Measurements from ENCODE around the gene HDAC7.
A peak's percentile ranks its signal among the peaks of the same experiment; 100 is the strongest.

The HDAC7 gene

DNA sequence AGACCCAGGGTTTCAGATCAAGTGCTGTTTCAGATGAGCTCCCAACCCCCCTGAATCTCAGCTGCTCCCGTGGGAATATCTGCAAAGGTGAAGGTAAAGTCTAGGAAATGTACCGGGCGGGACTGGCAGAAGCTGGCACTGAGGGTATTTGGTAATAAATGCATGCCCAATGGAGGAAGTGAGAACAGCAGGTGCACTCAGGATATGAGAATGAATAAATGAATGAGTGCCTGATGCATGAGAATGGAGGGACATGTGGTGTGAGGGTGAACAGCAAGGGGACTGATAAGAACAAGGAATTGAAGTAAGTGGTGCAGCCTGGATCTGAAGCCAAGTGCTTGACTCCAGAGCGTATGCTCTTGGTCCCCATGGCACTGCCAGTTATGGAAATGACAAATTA is 72.6 kb downstream of the HDAC7 start:
- no peak for DNase-seq (ENCODE audit: low read depth in 3 of 3)

DNA sequence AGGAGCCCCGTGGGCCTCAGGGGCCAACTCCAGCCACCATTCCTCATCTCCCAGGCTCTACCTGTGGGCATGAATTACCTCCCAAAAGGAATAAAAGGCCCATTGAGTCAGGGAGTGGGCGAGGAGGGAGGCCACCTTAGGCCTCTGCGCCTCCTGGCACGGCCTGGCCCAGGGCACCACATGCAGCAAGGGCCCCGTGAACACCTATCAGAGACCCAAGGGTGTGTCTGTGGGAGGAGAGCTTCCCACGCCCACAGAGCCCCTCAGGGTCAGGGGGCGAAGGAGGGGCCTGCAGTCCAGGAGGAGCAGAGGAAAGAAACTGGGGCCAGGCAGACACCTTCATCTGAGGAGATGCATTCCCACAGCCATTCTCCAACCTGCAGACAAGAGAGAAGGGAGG is 73.2 kb downstream of the HDAC7 start:
- DNase-seq (ENCODE audit: low read depth in 3 of 3), result no peak

DNA sequence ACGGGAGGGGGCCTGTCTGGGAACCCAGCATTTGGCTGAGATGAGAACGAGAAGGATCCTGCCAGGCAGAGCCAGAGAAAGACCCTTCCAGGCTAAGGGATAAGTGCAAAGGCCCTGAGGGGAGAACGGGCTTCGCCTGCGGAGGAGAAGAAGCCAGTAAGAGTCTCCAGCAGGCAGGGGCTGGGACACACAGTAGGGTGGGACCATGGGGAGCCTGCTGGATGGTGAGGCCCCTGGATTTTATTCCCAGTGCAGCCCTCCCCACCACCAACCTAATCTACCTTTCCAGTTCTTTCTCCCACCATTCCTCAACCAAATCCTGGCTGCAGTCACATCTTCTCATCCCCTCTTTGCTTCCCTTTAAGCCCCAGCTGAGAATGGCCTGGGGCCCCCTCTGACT is 73.6 kb downstream of the HDAC7 start:
- DNase-seq (ENCODE audit: low read depth in 3 of 3), result no peak

- DNase-seq (ENCODE audit: low read depth in 3 of 3), result no peak
These were observed 74.1 kb downstream of the HDAC7 start for GRCh38 chr12:47745485-47746041.

DNA sequence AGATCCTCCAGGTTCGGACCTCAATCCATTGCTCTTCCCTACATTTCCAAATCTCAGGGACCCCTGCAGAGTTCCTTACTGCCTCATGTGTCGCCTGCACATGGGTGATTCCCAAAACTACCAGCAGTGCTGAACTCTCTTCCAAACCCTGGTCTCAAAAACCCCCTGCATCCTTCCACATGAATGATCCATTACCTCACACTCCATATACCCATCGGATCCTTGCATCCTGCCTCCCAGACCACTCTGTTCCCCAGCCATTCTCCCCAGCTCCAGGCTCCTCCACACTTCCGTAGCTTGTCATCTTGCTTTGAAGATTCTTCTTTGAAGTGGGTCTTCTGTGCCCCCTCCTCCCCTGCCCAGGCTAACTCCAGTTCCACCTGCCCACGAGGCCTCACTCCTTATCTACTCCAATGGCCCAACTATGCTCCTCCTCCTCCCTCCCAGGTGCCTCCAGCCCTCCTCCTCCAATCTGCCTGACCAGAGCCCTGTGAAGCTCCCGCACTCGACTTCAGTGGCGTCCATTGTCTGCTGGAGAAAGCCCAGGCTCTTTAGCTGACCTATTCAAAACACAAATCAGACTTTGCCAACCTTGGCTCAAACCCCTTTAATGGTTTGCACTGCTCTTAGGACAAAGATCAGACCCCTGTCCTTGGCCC is 74.8 kb downstream of the HDAC7 start:
- no peak for DNase-seq (ENCODE audit: low read depth in 3 of 3)

- peak in 2 of 3 experiments; percentile 13 to 52 for DNase-seq (ENCODE audit: low read depth in 3 of 3)
These were observed 75.6 kb downstream of the HDAC7 start for GRCh38 chr12:47744005-47744651.

- DNase-seq (ENCODE audit: low read depth in 3 of 3), result no peak
These were observed 76.3 kb downstream of the HDAC7 start for GRCh38 chr12:47743311-47743860.

DNA sequence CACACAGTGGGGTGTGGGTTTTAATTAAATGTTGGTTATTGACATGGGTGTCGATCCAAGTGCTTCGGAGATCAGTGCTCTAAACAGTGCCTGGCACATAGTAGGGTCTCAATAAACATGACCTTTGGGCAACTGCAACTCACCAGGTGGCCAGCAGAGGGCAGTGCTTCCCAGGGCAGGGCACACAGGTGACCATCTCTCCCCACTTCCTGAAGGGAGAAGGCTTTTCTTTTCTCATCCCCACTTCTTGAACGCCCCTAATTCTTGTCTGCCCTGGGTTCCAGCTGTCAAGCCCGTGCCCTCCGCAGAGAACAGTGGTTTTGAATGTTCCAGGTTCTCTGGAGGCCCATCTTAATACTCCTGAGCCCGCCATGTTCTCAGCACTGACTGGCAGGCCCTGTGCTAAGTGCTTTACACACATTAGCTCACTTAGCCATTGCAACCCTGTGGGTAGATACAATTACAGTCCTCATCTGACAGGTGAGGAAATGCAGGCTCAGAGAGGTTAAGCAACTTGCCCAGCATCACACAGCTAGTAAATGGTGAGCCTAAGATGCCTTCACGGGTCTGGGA is 77.4 kb downstream of the HDAC7 start:
- DNase-seq (ENCODE audit: low read depth in 3 of 3), result peak; percentile 54 to 76 (median 72)

- DNase-seq (ENCODE audit: low read depth in 3 of 3), result peak in 2 of 3 experiments; percentile 17 to 42
These were observed 78.4 kb downstream of the HDAC7 start for GRCh38 chr12:47741340-47741703.

GRCh38 chr12:47740606-47741339 is 78.9 kb downstream of the HDAC7 start:
- no peak for DNase-seq (ENCODE audit: low read depth in 3 of 3)

GRCh38 chr12:47739979-47740378 is 79.7 kb downstream of the HDAC7 start:
- DNase-seq (ENCODE audit: low read depth in 3 of 3), result no peak

DNA sequence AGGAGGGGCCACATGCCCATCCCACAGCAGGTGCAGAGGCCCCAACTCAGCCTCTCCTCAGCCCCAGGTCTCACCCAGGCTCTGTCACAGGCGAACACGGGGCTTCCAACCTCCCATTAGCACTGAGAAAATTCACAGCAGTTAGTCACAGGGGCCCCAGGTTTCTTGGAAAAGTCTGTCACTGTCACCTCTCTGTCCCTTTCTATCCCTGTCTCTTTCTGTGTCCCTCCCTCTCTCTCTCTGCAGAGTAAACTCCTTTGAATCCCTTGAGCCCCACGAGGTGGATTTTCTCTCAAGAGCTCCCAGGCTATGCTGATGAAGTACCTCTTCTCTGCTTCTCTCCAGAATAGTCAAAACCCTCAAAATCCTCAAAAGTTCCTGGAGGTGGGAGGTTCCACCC is 80.4 kb downstream of the HDAC7 start:
- DNase-seq (ENCODE audit: low read depth in 3 of 3), result no peak

- no peak for DNase-seq (ENCODE audit: low read depth in 3 of 3)
These were observed 81.6 kb downstream of the HDAC7 start for GRCh38 chr12:47737936-47738594.

GRCh38 chr12:47736877-47737676 is 82.6 kb downstream of the HDAC7 start:
- DNase-seq (ENCODE audit: low read depth in 3 of 3), result no peak

GRCh38 chr12:47736216-47736615 is 83.5 kb downstream of the HDAC7 start:
- DNase-seq (ENCODE audit: low read depth in 3 of 3), result no peak

GRCh38 chr12:47735649-47736048 is 84.1 kb downstream of the HDAC7 start:
- no peak for DNase-seq (ENCODE audit: low read depth in 3 of 3)

DNA sequence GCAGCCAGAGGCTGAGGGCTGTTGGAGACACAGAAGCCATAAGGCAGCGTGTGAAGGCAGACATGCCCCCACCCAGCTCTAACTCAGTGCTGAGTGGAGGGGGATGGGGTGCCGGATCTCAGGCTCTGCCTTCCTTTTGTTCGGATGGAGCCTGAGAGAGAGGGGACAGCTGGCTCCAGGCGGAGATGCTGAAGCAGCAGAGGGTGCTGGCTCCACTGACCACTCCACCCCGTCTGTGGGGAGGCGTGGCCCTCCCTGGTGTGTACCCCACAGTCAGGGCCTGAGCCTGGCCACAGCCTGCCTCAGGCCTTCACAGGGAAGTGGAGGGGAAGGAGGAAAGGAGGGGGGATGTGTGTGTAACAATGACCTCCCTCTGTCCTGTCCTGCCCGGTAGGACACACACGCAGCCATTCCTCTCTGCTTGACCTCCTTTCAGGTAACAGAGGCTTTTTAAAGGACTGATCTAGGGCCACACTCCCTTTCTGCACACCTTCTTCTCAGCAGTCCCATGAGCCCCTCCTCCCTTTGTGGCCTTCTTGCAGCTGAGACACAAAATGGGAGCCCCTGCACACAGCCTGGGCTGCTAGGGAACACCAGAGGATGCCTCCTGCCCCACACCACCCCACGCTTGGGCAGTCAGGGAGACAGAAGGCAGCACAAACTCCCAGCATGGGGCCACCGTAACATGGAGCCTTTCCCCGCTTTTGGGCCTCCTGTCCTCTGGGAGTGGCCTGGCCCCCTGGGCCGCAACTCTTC is 84.8 kb downstream of the HDAC7 start:
- no peak for DNase-seq (ENCODE audit: low read depth in 3 of 3)

DNA sequence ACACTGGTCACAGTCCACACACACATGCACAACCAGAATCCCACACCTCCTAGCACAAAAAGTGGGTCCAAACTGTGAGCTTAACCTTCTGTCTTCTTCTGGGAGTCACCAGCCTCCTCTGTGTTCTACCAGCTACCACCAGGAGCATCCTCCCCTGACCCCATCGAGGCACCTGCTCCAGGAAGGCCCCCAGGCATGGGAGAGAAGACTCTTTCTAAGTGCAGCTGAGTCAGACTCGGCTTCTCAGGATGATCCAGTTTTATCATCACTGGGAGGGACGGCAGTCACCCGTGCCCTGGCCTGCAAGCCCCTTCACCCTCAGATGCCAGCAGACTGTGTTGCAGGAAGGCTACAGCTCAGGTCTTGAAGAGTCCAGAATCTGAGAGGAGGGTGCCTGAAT is 86.6 kb downstream of the HDAC7 start:
- DNase-seq (ENCODE audit: low read depth in 3 of 3), result no peak

Measured in stimulated activated CD4-positive, alpha-beta T cell treated with anti-CD3 and anti-CD28 coated beads, TNF-alpha, amount 100 ng/mL, for 24 hours (primary cell).